HCT116 (cell line): ENCODE data around the gene OR52L1. TPM values are rescaled to one million over a fixed set of nuclear protein-coding genes. Genes with fewer than 3 reads are reported as not detected.

ENCODE experiments used
- ATAC-seq: fragments of 200-7000 bp; cut with Tn5 transposase; 2 replicates; pipeline ENCODE4 v1.9.1; 2020; ENCODE audit warnings: mild to moderate bottlenecking, moderate library complexity
- BruUV-seq: library from RNA; stranded (reverse); fragments of 400-500 nt; replicated peaks from 2 replicates; lab custom pipeline; 2021; lab: Mats Ljungman, UMichigan
- CTCF ChIA-PET: fragments of 300-600 bp; sonication (Branson Sonifier 250); formaldehyde crosslinking; loops from one replicate; lab custom pipeline; 2021; ENCODE audit warnings: antibody characterized with exemption; lab: Charles Lee
- POLR2A ChIA-PET: fragments of 300-600, 350-600 bp; sonication (Branson Sonifier 250); formaldehyde crosslinking; loops from one replicate; lab custom pipeline; 2021; ENCODE audit warnings: antibody characterized with exemption; lab: Charles Lee
- RAD21 ChIA-PET, 2 experiments: fragments of 300-600 bp; sonication (Branson Sonifier 250); formaldehyde crosslinking; loops; one replicate each; lab custom pipeline; 2023; ENCODE audit warnings: low total read pairs in 2 of 2; ENCODE audit not compliant: uncharacterized antibody in 2 of 2, unreplicated experiment in 2 of 2, low non-redundant PET in 1 of 2; lab: Charles Lee
- DNase-seq: peaks from one replicate; pipeline ENCODE4 v3.0.0-alpha.2; 2010; ENCODE audit warnings: low read depth, low spot score
- H2AFZ ChIP-seq: fragments of 200-600 bp; shearing (Covaris generic), sonication (generic); 2 replicates; pipeline ENCODE4 v1.6.1; 2017; ENCODE audit warnings: low read depth, mixed run types, mixed read lengths, antibody characterized with exemption, low read length; ENCODE audit not compliant: poor library complexity, severe bottlenecking
- H3K27ac ChIP-seq: 2 replicates; pipeline ENCODE4 v1.5.1; 2012; ENCODE audit warnings: low read depth, low read length
- H3K27me3 ChIP-seq: fragments of 200-600 bp; sonication (generic); 2 replicates; pipeline ENCODE4 v1.6.1; 2016; ENCODE audit warnings: mixed run types, low read length, mixed read lengths; ENCODE audit not compliant: insufficient read depth
- H3K36me3 ChIP-seq, 2 experiments: fragments of 200-500 bp in 1 of 2; fragments of 200-600 bp in 1 of 2; sonication (Bioruptor generic) in 1 of 2; sonication (generic) in 1 of 2; 2 replicates each; pipeline versions ENCODE4 v1.5.1 to v1.6.1; 2014 to 2016; ENCODE audit warnings: low read length in 2 of 2, inconsistent platforms in 1 of 2, mixed read lengths in 1 of 2, mixed run types in 1 of 2; ENCODE audit not compliant: insufficient read depth in 2 of 2, control insufficient read depth in 1 of 2
- H3K4me1 ChIP-seq, 2 experiments: fragments of 200-600 bp in 1 of 2; sonication (generic) in 1 of 2; 2 replicates each; pipeline versions ENCODE4 v1.5.1 to v1.6.1; 2012 to 2017; ENCODE audit warnings: low read length in 2 of 2, inconsistent platforms in 1 of 2, mild to moderate bottlenecking in 1 of 2, mixed read lengths in 1 of 2, mixed run types in 1 of 2, moderate library complexity in 1 of 2; ENCODE audit not compliant: insufficient read depth in 2 of 2, control insufficient read depth in 1 of 2
- H3K4me2 ChIP-seq: fragments of 200-600 bp; sonication (generic); 2 replicates; pipeline ENCODE4 v1.6.1; 2017; ENCODE audit warnings: mixed run types, low read length, mixed read lengths
- H3K4me3 ChIP-seq, 2 experiments: fragments of 200-600 bp in 1 of 2; sonication (generic) in 1 of 2; replicated peaks in 1 of 2; 2 replicates each; pipeline ENCODE4 v1.5.1; 2011 to 2016; ENCODE audit warnings: low read length in 2 of 2, control low read depth in 1 of 2, low read depth in 1 of 2, mild to moderate bottlenecking in 1 of 2, mixed read lengths in 1 of 2, mixed run types in 1 of 2
- H3K79me2 ChIP-seq: fragments of 200-600 bp; sonication (generic); 2 replicates; pipeline ENCODE4 v1.6.1; 2017; ENCODE audit warnings: mild to moderate bottlenecking, mixed run types, low read length, moderate library complexity, mixed read lengths; ENCODE audit not compliant: insufficient read depth
- H3K9ac ChIP-seq: fragments of 200-600 bp; sonication (generic); 2 replicates; pipeline ENCODE4 v1.6.1; 2016; ENCODE audit warnings: low read length, mixed read lengths
- H3K9me2 ChIP-seq: fragments of 200-600 bp; sonication (generic), shearing (Covaris generic); 2 replicates; pipeline ENCODE4 v1.6.1; 2017; ENCODE audit warnings: mixed run types, mild to moderate bottlenecking, moderate library complexity; ENCODE audit not compliant: insufficient read depth
- H3K9me3 ChIP-seq, 2 experiments: fragments of 200-500 bp in 1 of 2; fragments of 200-600 bp in 1 of 2; sonication (Bioruptor generic) in 1 of 2; sonication (generic) in 1 of 2; 2 replicates each; pipeline ENCODE4 v1.6.1; 2014 to 2017; ENCODE audit warnings: low read length in 2 of 2, mixed read lengths in 2 of 2, inconsistent platforms in 1 of 2, low read depth in 1 of 2, mild to moderate bottlenecking in 1 of 2, mixed run types in 1 of 2, moderate library complexity in 1 of 2; ENCODE audit not compliant: control insufficient read depth in 1 of 2, insufficient read depth in 1 of 2
- H4K20me1 ChIP-seq: fragments of 200-600 bp; sonication (generic), shearing (Covaris generic); 2 replicates; pipeline ENCODE4 v1.6.1; 2017; ENCODE audit warnings: mixed run types, mild to moderate bottlenecking, moderate library complexity; ENCODE audit not compliant: insufficient read depth
- ATF3 ChIP-seq: IDR thresholded peaks from 2 replicates; pipeline ENCODE4 v1.6.1; 2012
- CEBPB ChIP-seq: IDR thresholded peaks from 2 replicates; pipeline ENCODE4 v1.6.1; 2012; ENCODE audit warnings: low read depth
- ELF1 ChIP-seq: IDR thresholded peaks from 2 replicates; pipeline ENCODE4 v1.6.1; 2012; ENCODE audit warnings: low read depth, borderline replicate concordance
- EZH2phosphoT487 ChIP-seq: fragments of 200-600 bp; IDR thresholded peaks from 2 replicates; pipeline ENCODE4 v1.6.1; 2018; ENCODE audit warnings: antibody characterized with exemption, borderline replicate concordance
- FOSL1 ChIP-seq: IDR thresholded peaks from 2 replicates; pipeline ENCODE4 v1.6.1; 2012; ENCODE audit warnings: low read depth
- POLR2A ChIP-seq: IDR thresholded peaks from 2 replicates; pipeline ENCODE4 v1.7.0; 2011; ENCODE audit warnings: borderline replicate concordance; ENCODE audit not compliant: insufficient read depth, insufficient read length; ENCODE audit errors: extremely low read depth
- RAD21 ChIP-seq: IDR thresholded peaks from 2 replicates; pipeline ENCODE4 v1.6.1; 2012; ENCODE audit warnings: low read depth, mild to moderate bottlenecking
- REST ChIP-seq: IDR thresholded peaks from 2 replicates; pipeline ENCODE4 v1.6.1; 2012; ENCODE audit warnings: low read depth
- SIN3A ChIP-seq: IDR thresholded peaks from 2 replicates; pipeline ENCODE4 v1.6.1; 2012; ENCODE audit warnings: low read depth
- SRF ChIP-seq: IDR thresholded peaks from 2 replicates; pipeline ENCODE4 v1.6.1; 2012; ENCODE audit warnings: low read depth
- ZNF274 ChIP-seq: fragments of 200-500 bp; sonication (Bioruptor generic); IDR thresholded peaks from 2 replicates; pipeline ENCODE4 v1.6.1; 2014; ENCODE audit warnings: mild to moderate bottlenecking, low read depth, low read length, inconsistent platforms
- intact Hi-C: fragments of 100-400 bp; cut with micrococcal nuclease; formaldehyde crosslinking; loops from 2 replicates; pipeline ENCODE4 v1.10.0; 2022
- total RNA-seq: library from RNA; stranded (reverse); gene quantifications from one replicate; pipeline ENCODE4 v1.2.1, GENCODE V29; 2021; ENCODE audit not compliant: unreplicated experiment

OR52L1 gene
- total RNA-seq, 1 experiment from 2014 or later, result not detected

- no peaks in the 10 kb centered on the region for H4K20me1 ChIP-seq
- intact Hi-C loops, result no loop called here
- H3K27ac ChIP-seq, result no peak within 1 kb of the TSS
- RAD21 ChIA-PET, result no interaction called here
- no peaks in the 10 kb centered on the region for H3K4me1 ChIP-seq
- TF ChIP-seq RAD21 (no peak), CEBPB (no peak), POLR2A (no peak), EZH2phosphoT487 (no peak), ZNF274 (no peak), SRF (no peak), ATF3 (no peak), REST (no peak), ELF1 (no peak), FOSL1 (no peak), SIN3A (no peak)
- TF ChIP-seq, all 23 proteins: peak for 0
- Histone ChIP-seq H3K9me2 (no peaks in the 10 kb centered on the region), H3K27me3 (peaks cover 58% of the 10 kb centered on the region), H2AFZ (no peak within 1 kb of the TSS), H3K4me3 (no peak within 1 kb of the TSS), H3K36me3 (no peaks in the 10 kb centered on the region), H3K9me3 (no peaks in the 10 kb centered on the region), H3K4me2 (no peak within 1 kb of the TSS), H3K9ac (no peak within 1 kb of the TSS), H3K79me2 (no peaks in the 10 kb centered on the region)
- POLR2A ChIA-PET, result no interaction called here
- BruUV-seq, result no TSS peak
- CTCF ChIA-PET, result no interaction called here
- ATAC-seq (no peak), DNase-seq (no peak)
Observed at GRCh38 chr11:5941951-5942350, 44.8 kb downstream of the OR52L1 start, which contains the start of gene OR56A3. TSS of gene OR56A3 (plus strand) at chr11:5942251. CDS start at chr11:5947347, 5,096 bp downstream.
